Stimulated activated CD8-positive, alpha-beta memory T cell treated with anti-CD3 and anti-CD28 coated beads, Interleukin-7, amount 100 ng/mL, for 24 hours (primary cell): ENCODE data around the gene KSR2.

Source experiments
- DNase-seq: peaks from one replicate; pipeline ENCODE4 v3.0.0-alpha.2; 2020; ENCODE audit warnings: low read depth

Gene KSR2

GRCh38 chr12:117528538-117528937 lies 440.3 kb downstream of the KSR2 start:
- DNase-seq: no peak

- DNase-seq: no peak
Observed at GRCh38 chr12:117527479-117527855, 441.3 kb downstream of the KSR2 start.

GRCh38 chr12:117526757-117527478 lies 441.9 kb downstream of the KSR2 start:
- DNase-seq: no peak

- DNase-seq: no peak
Observed at GRCh38 chr12:117525766-117526165, 443.0 kb downstream of the KSR2 start.

- DNase-seq: no peak
Observed at GRCh38 chr12:117524806-117525205, 444.0 kb downstream of the KSR2 start.

- DNase-seq: no peak
Observed at GRCh38 chr12:117523971-117524370, 444.8 kb downstream of the KSR2 start.

- no peak for DNase-seq
Observed at GRCh38 chr12:117522559-117522958, 446.2 kb downstream of the KSR2 start.

- no peak for DNase-seq
Observed at GRCh38 chr12:117521867-117522266, 446.9 kb downstream of the KSR2 start.

- no peak for DNase-seq
Observed at GRCh38 chr12:117521346-117521745, 447.4 kb downstream of the KSR2 start.

- no peak for DNase-seq
Observed at GRCh38 chr12:117518594-117519270, 450.1 kb downstream of the KSR2 start.

GRCh38 chr12:117517219-117517739 lies 451.5 kb downstream of the KSR2 start:
- DNase-seq: no peak

GRCh38 chr12:117516034-117516433 lies 452.8 kb downstream of the KSR2 start:
- no peak for DNase-seq

GRCh38 chr12:117514016-117514415 lies 454.8 kb downstream of the KSR2 start:
- DNase-seq: no peak

- DNase-seq: no peak
Observed at GRCh38 chr12:117513353-117513752, 455.4 kb downstream of the KSR2 start.

- no peak for DNase-seq
Observed at GRCh38 chr12:117508468-117508867, 460.3 kb downstream of the KSR2 start.

GRCh38 chr12:117507548-117507947 lies 461.2 kb downstream of the KSR2 start:
- DNase-seq: no peak

- no peak for DNase-seq
Observed at GRCh38 chr12:117506333-117506732, 462.5 kb downstream of the KSR2 start.

- DNase-seq: no peak
Observed at GRCh38 chr12:117502633-117503032, 466.2 kb downstream of the KSR2 start.

GRCh38 chr12:117502233-117502632 lies 466.6 kb downstream of the KSR2 start:
- no peak for DNase-seq

GRCh38 chr12:117501076-117501869 lies 467.5 kb downstream of the KSR2 start:
- no peak for DNase-seq

- no peak for DNase-seq
Observed at GRCh38 chr12:117499759-117500485, 468.9 kb downstream of the KSR2 start.

- DNase-seq: no peak
Observed at GRCh38 chr12:117498880-117499279, 469.9 kb downstream of the KSR2 start.
